Measurements from ENCODE around the gene AHSG. TPM values are rescaled to one million over a fixed set of nuclear protein-coding genes. Genes with fewer than 3 reads are reported as not detected.

Gene AHSG
- total and polyA plus RNA-seq, 5 experiments from 2014 or later: not detected

GRCh38 chr3:186664506-186664905, 51.6 kb downstream of the AHSG start:
- POLR2A ChIA-PET: no interaction called here
- DNase-seq (no peak), ATAC-seq (no peak)
- Mint-ChIP-seq H3K4me1 (peaks cover 0 to 3% (median under 1%) of the 10 kb centered on the region in 4 donors), H3K36me3 (no peaks in the 10 kb centered on the region), H3K4me3 (no peak overlapping the region), H3K27ac (no peak overlapping the region), H3K27me3 (peaks cover 2 to 21% (median 15%) of the 10 kb centered on the region in 5 donors), H3K9me3 (no peaks in the 10 kb centered on the region)

- H3K27me3 Mint-ChIP-seq: peaks cover 2 to 19% (median 15%) of the 10 kb centered on the region in 5 donors
- H3K9me3 Mint-ChIP-seq: no peaks in the 10 kb centered on the region
- H3K4me3 Mint-ChIP-seq: no peak within 1 kb of the TSS
- peaks cover 0 to 4% (median under 1%) of the 10 kb centered on the region in 4 donors for H3K4me1 Mint-ChIP-seq
- H3K36me3 Mint-ChIP-seq: no peaks in the 10 kb centered on the region
- ATAC-seq (no peak), DNase-seq (no peak)
- POLR2A ChIA-PET: no interaction called here
- H3K27ac Mint-ChIP-seq: no peak within 1 kb of the TSS
Measured at GRCh38 chr3:186665625-186666188, 52.8 kb downstream of the AHSG start, which contains the start of gene HRG. Gene HRG, plus strand, starts transcription at chr3:186666014. Its CDS starts 18 bp downstream, at chr3:186666032.

DNA sequence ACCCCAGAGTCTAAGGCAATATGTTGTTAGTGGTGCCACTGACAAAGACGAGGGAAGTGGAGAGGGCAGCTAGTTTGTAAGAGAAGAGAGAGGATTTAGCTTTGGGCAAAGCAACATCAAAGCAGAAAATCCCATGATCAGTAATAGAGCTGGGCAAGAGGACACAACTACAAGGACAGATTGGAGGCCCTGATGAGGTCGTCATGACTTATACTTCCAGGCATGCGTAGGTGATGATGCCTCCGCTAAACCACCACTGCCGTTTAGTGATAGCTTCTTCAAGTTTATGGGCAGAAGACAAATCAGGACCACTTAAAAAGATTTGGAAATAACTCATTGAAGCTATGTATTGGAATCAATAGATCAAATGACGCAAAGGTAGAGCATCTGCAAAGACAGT, 55.6 kb downstream of the AHSG start:
- no peaks in the 10 kb centered on the region for H3K36me3 Mint-ChIP-seq
- ATAC-seq: no peak
- DNase-seq: no peak
- peaks cover 0 to 4% (median under 1%) of the 10 kb centered on the region in 4 donors for H3K4me1 Mint-ChIP-seq
- POLR2A ChIA-PET: no interaction called here
- no peaks in the 10 kb centered on the region for H3K9me3 Mint-ChIP-seq
- peaks cover 5 to 25% (median 17%) of the 10 kb centered on the region in 5 donors for H3K27me3 Mint-ChIP-seq
- H3K27ac Mint-ChIP-seq: no peak overlapping the region
- no peak overlapping the region for H3K4me3 Mint-ChIP-seq

- Mint-ChIP-seq H3K4me3 (no peak overlapping the region), H3K27me3 (peaks cover 4 to 20% (median 19%) of the 10 kb centered on the region in 5 donors)
- ATAC-seq: no peak
Measured at GRCh38 chr3:186669378-186670084, 56.7 kb downstream of the AHSG start.

DNA sequence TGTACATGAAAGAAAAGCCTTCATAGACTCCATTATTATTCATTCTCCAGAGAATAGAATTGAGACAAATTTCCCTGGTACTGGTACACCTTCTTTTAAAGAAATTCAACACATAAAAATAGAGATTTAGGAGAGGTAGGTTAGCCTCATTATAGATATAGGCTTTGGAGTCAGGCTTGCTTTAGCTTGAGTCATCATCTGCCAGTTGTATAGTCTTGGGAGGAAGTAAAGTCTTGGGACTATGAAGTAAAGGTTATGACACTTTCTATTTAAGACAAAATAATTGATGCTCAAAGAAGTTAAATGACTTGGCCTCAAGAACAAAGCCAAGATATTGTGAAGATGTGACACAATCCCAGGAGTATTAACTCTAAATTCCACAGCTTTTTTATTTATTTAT, 57.3 kb downstream of the AHSG start:
- Mint-ChIP-seq H3K36me3 (no peaks in the 10 kb centered on the region), H3K27me3 (peaks cover 8 to 24% (median 21%) of the 10 kb centered on the region in 5 donors), H3K4me1 (peaks cover 0 to 4% (median under 1%) of the 10 kb centered on the region in 4 donors), H3K27ac (no peak overlapping the region), H3K9me3 (no peaks in the 10 kb centered on the region), H3K4me3 (no peak overlapping the region)
- no peak for DNase-seq
- no peak for ATAC-seq
- POLR2A ChIA-PET: no interaction called here

More at GRCh38 chr3:186669378-186670084, 56.7 kb downstream of the AHSG start:
- Mint-ChIP-seq H3K36me3 (no peaks in the 10 kb centered on the region), H3K4me1 (peaks cover 0 to 4% (median under 1%) of the 10 kb centered on the region in 4 donors), H3K27ac (no peak overlapping the region), H3K9me3 (no peaks in the 10 kb centered on the region)
- POLR2A ChIA-PET: no interaction called here
- no peak for DNase-seq

Other genes starting within 250 kb of the AHSG start
- gene CRYGS, start 68.7 kb upstream of the AHSG start, total RNA-seq: 10 to 100 TPM in 1 of 2 experiments, 1 to 10 TPM in 1; 10.0 to 12.1 TPM
- under 1 TPM; 0.24 to 0.43 (median 0.34) TPM for gene CRYGS, start 68.7 kb upstream of the AHSG start, polyA plus RNA-seq
- gene TBCCD1, start 45.7 kb upstream of the AHSG start, total RNA-seq: 10 to 100 TPM; 17.7 to 21.4 TPM
- 10 to 100 TPM; 11.9 to 22.7 (median 12.2) TPM for gene TBCCD1, start 45.7 kb upstream of the AHSG start, polyA plus RNA-seq
- 10 to 100 TPM; 30.0 to 31.7 TPM for gene DNAJB11, start 42.3 kb upstream of the AHSG start, total RNA-seq
- 10 to 100 TPM; 31.0 to 41.1 (median 31.4) TPM for gene DNAJB11, start 42.3 kb upstream of the AHSG start, polyA plus RNA-seq
- not detected for gene FETUB, start 27.3 kb downstream of the AHSG start, total RNA-seq
- gene FETUB, start 27.3 kb downstream of the AHSG start, polyA plus RNA-seq: not detected
- not detected for gene HRG, start 53.0 kb downstream of the AHSG start, total RNA-seq
- not detected for gene HRG, start 53.0 kb downstream of the AHSG start, polyA plus RNA-seq
- not detected for gene KNG1, start 104.3 kb downstream of the AHSG start, total RNA-seq
- under 1 TPM in 1 of 3 donors, not detected in 2; 0.07 TPM for gene KNG1, start 104.3 kb downstream of the AHSG start, polyA plus RNA-seq
- 100 to 1,000 TPM; 671 to 687 TPM for gene EIF4A2, start 170.5 kb downstream of the AHSG start, total RNA-seq
- 100 to 1,000 TPM; 221 to 293 (median 226) TPM for gene EIF4A2, start 170.5 kb downstream of the AHSG start, polyA plus RNA-seq
- gene RFC4, start 193.4 kb downstream of the AHSG start, total RNA-seq: 10 to 100 TPM; 19.3 to 25.3 TPM
- 10 to 100 TPM; 19.2 to 22.8 (median 21.4) TPM for gene RFC4, start 193.4 kb downstream of the AHSG start, polyA plus RNA-seq
- gene ADIPOQ, start 229.7 kb downstream of the AHSG start, total RNA-seq: not detected
- not detected for gene ADIPOQ, start 229.7 kb downstream of the AHSG start, polyA plus RNA-seq

Data from naive thymus-derived CD8-positive, alpha-beta T cell (primary cell).